Stomach (tissue), 9 donors: ENCODE data around the gene COL6A3. TPM values are rescaled to one million over a fixed set of nuclear protein-coding genes. Genes with fewer than 3 reads are reported as not detected.

Source experiments
- DNase-seq, 2 donors: peaks; one replicate each; pipeline versions ENCODE4 v3.0.0 to v3.0.0-alpha.2; 2013 to 2019
- H3K27ac ChIP-seq, 5 donors: fragments of 200-600 bp in 4 of 5; sonication (generic) in 4 of 5; one replicate each; pipeline ENCODE4 v1.5.1; 2013 to 2019; ENCODE audit warnings: mild to moderate bottlenecking in 1 of 5, moderate library complexity in 1 of 5
- H3K27me3 ChIP-seq, 3 donors: fragments of 200-600 bp; sonication (generic); one replicate each; pipeline ENCODE4 v1.5.1; 2017 to 2019; ENCODE audit warnings: mixed run types in 1 of 3
- H3K36me3 ChIP-seq, 4 donors: fragments of 200-600 bp; sonication (generic); 1 replicate in 3 of 4; 2 replicates in 1 of 4; pipeline ENCODE4 v1.5.1; 2016 to 2019
- H3K4me1 ChIP-seq, 4 donors: fragments of 200-600 bp; sonication (generic); one replicate each; pipeline ENCODE4 v1.5.1; 2016 to 2019
- H3K4me3 ChIP-seq, 4 donors: fragments of 200-600 bp; sonication (generic) in 3 of 4; one replicate each; pipeline ENCODE4 v1.5.1; 2016 to 2019; ENCODE audit warnings: mild to moderate bottlenecking in 1 of 4
- H3K9me3 ChIP-seq, 4 donors: fragments of 200-600 bp; sonication (generic); one replicate each; pipeline ENCODE4 v1.5.1; 2016 to 2019
- EP300 ChIP-seq: sonication (generic); formaldehyde crosslinking; IDR thresholded peaks from one replicate; pipeline ENCODE4 v1.6.1; 2017; ENCODE audit warnings: antibody characterized with exemption
- POLR2A ChIP-seq, 4 donors: fragments of 450-650 bp; IDR thresholded peaks; one replicate each; pipeline ENCODE4 v1.6.1; 2016; ENCODE audit warnings: antibody characterized with exemption in 4 of 4, control low read depth in 2 of 4, mild to moderate bottlenecking in 1 of 4, moderate library complexity in 1 of 4
- POLR2AphosphoS5 ChIP-seq, 3 donors: sonication (generic); formaldehyde crosslinking; IDR thresholded peaks; one replicate each; pipeline ENCODE4 v1.6.1; 2016; ENCODE audit warnings: antibody characterized with exemption in 3 of 3
- WGBS, 5 donors: extraction: QIAGEN DNeasy Blood & Tissue Kit in 3 of 5; methylation state at CpG; one replicate each; pipeline versions ENCODE4 v1.1.5 to v1.1.7; 2013 to 2018; 5-methylcytosine and 5-hydroxymethylcytosine counted together
- intact Hi-C: fragments of 100-400 bp; cut with DNase I; formaldehyde crosslinking; loops from one replicate; pipeline ENCODE4 v1.15.1; 2023; ENCODE audit warnings: low total_unique reads
- polyA plus RNA-seq, 3 donors: library from polyadenylated mRNA; stranded (reverse); fragments of 200-250 nt; gene quantifications; one replicate each; pipeline ENCODE4 v1.2.3, GENCODE V29; 2013
- total RNA-seq, 5 donors: library from RNA; depleted of rRNA; stranded (reverse); fragments of >200 nt; gene quantifications; one replicate each; pipeline versions ENCODE4 v1.1.0 to v1.2.3, GENCODE V29; 2014 to 2016
- TF ChIP-seq, protein P1 (sequence below), 7 experiments: fragments of 450-650 bp in 4 of 7; fragments of 200-600 bp in 3 of 7; sonication (generic) in 3 of 7; IDR thresholded peaks; one replicate each; pipeline ENCODE4 v1.5.1; 2016 to 2019; ENCODE audit warnings: antibody characterized with exemption in 7 of 7, control low read depth in 2 of 7, mild to moderate bottlenecking in 1 of 7
- donor health status: healthy with polysubstance abuse.
- donor health status: Bipolar disorder and iron deficiency.
- donor health status: healthy.

The COL6A3 gene
- total and polyA plus RNA-seq, 8 donors, result 9.3 to 411 (median 105) TPM

DNA sequence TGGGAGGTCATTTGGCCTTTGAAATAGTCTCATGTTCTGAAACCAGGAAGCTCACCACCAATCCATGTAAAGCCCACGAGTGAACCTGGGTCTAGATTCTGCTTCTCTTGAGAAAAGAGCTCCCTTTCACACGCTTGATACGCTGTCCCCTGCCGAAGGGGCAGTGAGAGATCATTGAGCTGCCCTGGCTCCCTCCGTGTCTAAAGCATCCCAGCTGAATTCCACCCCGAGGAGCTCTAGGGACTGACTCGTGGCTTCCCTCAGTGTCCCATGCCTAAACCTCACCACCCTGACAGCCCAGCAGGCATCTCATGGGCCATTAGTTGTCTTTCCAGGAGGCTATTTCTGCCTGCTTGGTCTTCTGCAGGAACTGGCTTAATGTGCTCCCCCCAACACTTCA, 68.6 kb downstream of the COL6A3 start:
- Histone ChIP-seq H3K27me3 (peaks cover 0 to 8% (median 0%) of the 10 kb centered on the region in 3 donors), H3K36me3 (peaks cover 18 to 66% (median 50%) of the 10 kb centered on the region in 4 donors), H3K27ac (peak overlapping the region in 1 of 5 donors; percentile 34), H3K9me3 (no peaks in the 10 kb centered on the region), H3K4me1 (peaks cover 0 to 12% (median under 1%) of the 10 kb centered on the region in 4 donors), H3K4me3 (no peak overlapping the region)
- intact Hi-C loops, result no loop called here
- 71 to 80% (median 77%) methylated on average over 7 of the region's 7 CpGs for WGBS, 5 donors
- DNase-seq, result no peak
- TF ChIP-seq POLR2AphosphoS5 (IDR thresholded peaks at IDR 0.05) (no peak), EP300 (no peak), POLR2A (IDR thresholded peaks at IDR 0.05) (no peak)
- TF ChIP-seq, protein P1, sequence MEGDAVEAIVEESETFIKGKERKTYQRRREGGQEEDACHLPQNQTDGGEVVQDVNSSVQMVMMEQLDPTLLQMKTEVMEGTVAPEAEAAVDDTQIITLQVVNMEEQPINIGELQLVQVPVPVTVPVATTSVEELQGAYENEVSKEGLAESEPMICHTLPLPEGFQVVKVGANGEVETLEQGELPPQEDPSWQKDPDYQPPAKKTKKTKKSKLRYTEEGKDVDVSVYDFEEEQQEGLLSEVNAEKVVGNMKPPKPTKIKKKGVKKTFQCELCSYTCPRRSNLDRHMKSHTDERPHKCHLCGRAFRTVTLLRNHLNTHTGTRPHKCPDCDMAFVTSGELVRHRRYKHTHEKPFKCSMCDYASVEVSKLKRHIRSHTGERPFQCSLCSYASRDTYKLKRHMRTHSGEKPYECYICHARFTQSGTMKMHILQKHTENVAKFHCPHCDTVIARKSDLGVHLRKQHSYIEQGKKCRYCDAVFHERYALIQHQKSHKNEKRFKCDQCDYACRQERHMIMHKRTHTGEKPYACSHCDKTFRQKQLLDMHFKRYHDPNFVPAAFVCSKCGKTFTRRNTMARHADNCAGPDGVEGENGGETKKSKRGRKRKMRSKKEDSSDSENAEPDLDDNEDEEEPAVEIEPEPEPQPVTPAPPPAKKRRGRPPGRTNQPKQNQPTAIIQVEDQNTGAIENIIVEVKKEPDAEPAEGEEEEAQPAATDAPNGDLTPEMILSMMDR (IDR thresholded peaks at IDR 0.05), result no peak

DNA sequence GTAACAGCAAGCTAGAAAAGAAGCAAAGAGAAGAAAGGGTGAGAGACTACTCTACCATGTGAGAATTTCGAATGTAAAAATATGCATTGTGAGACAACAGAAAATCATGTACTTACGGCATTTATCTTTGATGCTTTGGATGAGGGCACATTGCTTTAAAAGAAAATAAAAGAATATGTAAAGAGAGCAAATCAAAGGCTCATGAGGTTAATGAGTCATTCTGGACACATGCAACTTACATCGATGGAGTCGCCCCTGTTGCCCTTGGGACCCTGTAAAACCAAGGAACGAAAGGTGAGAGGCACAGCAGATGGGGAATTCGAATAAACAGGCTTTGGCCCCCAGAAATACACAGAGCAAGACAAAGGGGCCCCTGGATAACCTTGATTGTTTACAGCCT, 69.0 kb downstream of the COL6A3 start:
- TF ChIP-seq, protein P1 (IDR thresholded peaks at IDR 0.05), result no peak
- TF ChIP-seq POLR2A (IDR thresholded peaks at IDR 0.05) (no peak), EP300 (no peak), POLR2AphosphoS5 (IDR thresholded peaks at IDR 0.05) (no peak)
- Histone ChIP-seq H3K27ac (peak overlapping the region in 1 of 5 donors; percentile 41), H3K4me3 (no peak overlapping the region), H3K36me3 (peaks cover 17 to 69% (median 52%) of the 10 kb centered on the region in 4 donors), H3K27me3 (peaks cover 0 to 3% (median 0%) of the 10 kb centered on the region in 3 donors), H3K9me3 (no peaks in the 10 kb centered on the region), H3K4me1 (peaks cover 0 to 12% (median 0%) of the 10 kb centered on the region in 4 donors)
- 76 to 86% (median 80%) methylated on average over 6 of the region's 6 CpGs for WGBS, 5 donors
- DNase-seq, result no peak
- intact Hi-C loops, result no loop called here

DNA sequence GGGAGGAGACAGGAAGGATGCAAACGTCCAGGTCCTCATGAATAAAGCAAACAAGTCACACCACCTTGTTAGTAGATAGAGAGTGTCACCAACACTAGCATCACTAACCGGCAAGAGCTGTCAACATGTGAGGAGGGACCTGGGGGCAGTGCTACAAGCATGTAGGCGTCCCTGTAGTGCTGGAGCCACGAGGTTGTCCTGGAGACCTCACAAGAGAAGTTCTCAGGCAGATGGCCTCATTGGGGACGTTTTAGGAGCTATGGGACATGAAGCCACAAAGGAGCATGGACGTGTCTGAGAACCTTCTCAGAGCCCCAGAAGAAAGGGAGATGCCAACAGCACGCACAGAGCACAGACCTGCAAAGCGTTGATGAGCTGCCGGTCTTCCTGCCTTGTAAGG, 70.0 kb downstream of the COL6A3 start:
- WGBS, 5 donors, result 73 to 83% (median 79%) methylated on average over 8 to 9 of the region's 9 CpGs
- peaks cover 0 to 3% (median 0%) of the 10 kb centered on the region in 3 donors for H3K27me3 ChIP-seq
- H3K27ac ChIP-seq, result peak overlapping the region in 2 of 5 donors; percentile 19 to 41
- H3K4me1 ChIP-seq, result peaks cover 0 to 12% (median 0%) of the 10 kb centered on the region in 4 donors
- TF ChIP-seq POLR2A (IDR thresholded peaks at IDR 0.05), result no peak
- TF ChIP-seq EP300, result no peak
- no peak for TF ChIP-seq POLR2AphosphoS5 (IDR thresholded peaks at IDR 0.05)
- TF ChIP-seq, protein P1 (IDR thresholded peaks at IDR 0.05), result no peak
- no peak overlapping the region for H3K4me3 ChIP-seq
- no peak for DNase-seq
- peaks cover 17 to 75% (median 55%) of the 10 kb centered on the region in 4 donors for H3K36me3 ChIP-seq
- no peaks in the 10 kb centered on the region for H3K9me3 ChIP-seq
- intact Hi-C loops, result no loop called here

DNA sequence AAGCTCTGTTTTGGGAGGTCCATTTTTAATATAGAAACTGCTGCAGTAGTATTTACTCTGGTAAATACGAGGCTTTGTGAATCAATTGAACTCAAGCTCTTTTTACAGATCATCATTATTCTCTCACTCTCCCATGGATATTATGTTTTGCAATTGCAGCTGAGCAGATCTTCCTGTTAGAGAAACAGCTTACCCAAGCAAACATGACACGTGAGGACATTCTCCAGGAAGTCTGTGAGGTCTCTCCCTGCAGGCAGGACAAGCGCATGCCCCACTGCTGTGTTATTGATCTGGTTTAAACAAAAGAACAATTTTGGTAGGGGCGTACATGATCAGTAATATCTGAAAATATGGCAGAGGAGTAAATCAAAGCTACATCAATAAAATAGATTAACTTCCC, 72.1 kb downstream of the COL6A3 start:
- 36 to 55% (median 49%) methylated on average over 4 of the region's 4 CpGs for WGBS, 5 donors
- Histone ChIP-seq H3K9me3 (no peaks in the 10 kb centered on the region), H3K4me1 (peaks cover 0 to 17% (median 0%) of the 10 kb centered on the region in 4 donors), H3K4me3 (no peak overlapping the region), H3K27me3 (peaks cover 0 to 3% (median 0%) of the 10 kb centered on the region in 3 donors), H3K27ac (peak overlapping the region in 3 of 5 donors; percentile 4 to 59 (median 19)), H3K36me3 (peaks cover 8 to 75% (median 53%) of the 10 kb centered on the region in 4 donors)
- peak in 1 of 3 donors; percentile 17 for TF ChIP-seq POLR2AphosphoS5 (IDR thresholded peaks at IDR 0.05)
- TF ChIP-seq, protein P1 (IDR thresholded peaks at IDR 0.05), result no peak
- peak in 1 of 2 donors; percentile 53 for DNase-seq
- intact Hi-C loops, result no loop called here
